GM21737 (cell line): ENCODE measurements around the gene SPAG5.

Experiments
- ATAC-seq: cut with Tn5 transposase; IDR thresholded peaks from one replicate; pipeline ENCODE4 v1.9.1; 2021; ENCODE audit warnings: mild to moderate bottlenecking, moderate library complexity; ENCODE audit not compliant: unreplicated experiment

SPAG5 gene

GRCh38 chr17:28572259-28573039, 26.4 kb downstream of the SPAG5 start:
- no peak for ATAC-seq

GRCh38 chr17:28571361-28572122, 27.3 kb downstream of the SPAG5 start, which contains the start of gene PIGS:
PIGS (minus strand) TSS chr17:28571524; CDS start chr17:28571496, 28 bp downstream.
- ATAC-seq = peak; percentile 75

GRCh38 chr17:28570716-28571360, 28.0 kb downstream of the SPAG5 start:
- peak; percentile 23 for ATAC-seq

- no peak for ATAC-seq
These were observed 29.4 kb downstream of the SPAG5 start for GRCh38 chr17:28569446-28569845.

- ATAC-seq = no peak
These were observed 31.2 kb downstream of the SPAG5 start for GRCh38 chr17:28567604-28568003.

GRCh38 chr17:28563475-28563874, 35.4 kb downstream of the SPAG5 start:
- no peak for ATAC-seq

GRCh38 chr17:28555022-28555421, 43.8 kb downstream of the SPAG5 start:
- no peak for ATAC-seq

GRCh38 chr17:28554565-28554964, 44.3 kb downstream of the SPAG5 start:
- ATAC-seq = no peak

GRCh38 chr17:28553000-28553505, 45.8 kb downstream of the SPAG5 start:
- ATAC-seq = no peak

GRCh38 chr17:28552176-28552999, 46.4 kb downstream of the SPAG5 start, which contains the start of gene UNC119:
UNC119 (minus strand) TSS chr17:28552624; CDS start chr17:28552557, 67 bp downstream.
- ATAC-seq = peak; percentile 63

- ATAC-seq = no peak
These were observed 47.2 kb downstream of the SPAG5 start for GRCh38 chr17:28551421-28552175.

- ATAC-seq = no peak
These were observed 48.0 kb downstream of the SPAG5 start for GRCh38 chr17:28550858-28551257.

- peak; percentile 30 for ATAC-seq
These were observed 49.3 kb downstream of the SPAG5 start for GRCh38 chr17:28549236-28550132.

GRCh38 chr17:28548417-28549130, 50.3 kb downstream of the SPAG5 start:
- ATAC-seq = no peak

GRCh38 chr17:28547623-28548416, 51.0 kb downstream of the SPAG5 start:
- ATAC-seq = no peak

GRCh38 chr17:28547096-28547622, 51.7 kb downstream of the SPAG5 start:
- ATAC-seq = no peak
